Amniotic stem cell (primary cell): ENCODE results near the gene MTMR12.
A peak's percentile ranks its signal among the peaks of the same experiment; 100 is the strongest.
"Not testable (repeated sequence)": the region's sequence is repeated elsewhere in the genome, so short reads cannot be mapped to it uniquely, and the experiment has no call there.

Source experiments
- DNase-seq: peaks from one replicate; lab custom pipeline; 2025; lab: John Stamatoyannopoulos, UW

Gene MTMR12

GRCh38 chr5:32232441-32233219 lies 80.1 kb downstream of the MTMR12 start:
- DNase-seq, result peak; percentile 40

- DNase-seq, result no peak
Measured at GRCh38 chr5:32231929-32232328, 80.8 kb downstream of the MTMR12 start.

GRCh38 chr5:32231241-32231640 lies 81.5 kb downstream of the MTMR12 start:
- no peak for DNase-seq

GRCh38 chr5:32230356-32231099 lies 82.2 kb downstream of the MTMR12 start:
- no peak for DNase-seq

- no peak for DNase-seq
Measured at GRCh38 chr5:32229586-32229985, 83.2 kb downstream of the MTMR12 start.

GRCh38 chr5:32228816-32229215 lies 83.9 kb downstream of the MTMR12 start:
- no peak for DNase-seq

GRCh38 chr5:32225445-32225844 lies 87.3 kb downstream of the MTMR12 start:
- no peak for DNase-seq

- DNase-seq, result peak; percentile 37
Measured at GRCh38 chr5:32223972-32224609, 88.6 kb downstream of the MTMR12 start.

- DNase-seq, result no peak
Measured at GRCh38 chr5:32222723-32223470, 89.8 kb downstream of the MTMR12 start.

GRCh38 chr5:32217886-32218396 lies 94.8 kb downstream of the MTMR12 start:
- no peak for DNase-seq

GRCh38 chr5:32214344-32214743 lies 98.4 kb downstream of the MTMR12 start:
- not testable (repeated sequence) for DNase-seq

GRCh38 chr5:32210151-32210550 lies 102.6 kb downstream of the MTMR12 start:
- DNase-seq, result no peak

- not testable (repeated sequence) for DNase-seq
Measured at GRCh38 chr5:32208837-32209236, 103.9 kb downstream of the MTMR12 start.

- no peak for DNase-seq
Measured at GRCh38 chr5:32207355-32207634, 105.4 kb downstream of the MTMR12 start.

- no peak for DNase-seq
Measured at GRCh38 chr5:32206509-32207354, 106.0 kb downstream of the MTMR12 start.

GRCh38 chr5:32206053-32206452 lies 106.7 kb downstream of the MTMR12 start:
- no peak for DNase-seq

- no peak for DNase-seq
Measured at GRCh38 chr5:32202394-32202793, 110.3 kb downstream of the MTMR12 start.

GRCh38 chr5:32201122-32201753 lies 111.5 kb downstream of the MTMR12 start:
- no peak for DNase-seq

GRCh38 chr5:32197032-32197431 lies 115.7 kb downstream of the MTMR12 start:
- DNase-seq, result no peak

GRCh38 chr5:32195265-32195664 lies 117.5 kb downstream of the MTMR12 start:
- no peak for DNase-seq

- no peak for DNase-seq
Measured at GRCh38 chr5:32193591-32193990, 119.1 kb downstream of the MTMR12 start.
